ENCODE data around the gene TEX261.

TEX261 gene

DNA sequence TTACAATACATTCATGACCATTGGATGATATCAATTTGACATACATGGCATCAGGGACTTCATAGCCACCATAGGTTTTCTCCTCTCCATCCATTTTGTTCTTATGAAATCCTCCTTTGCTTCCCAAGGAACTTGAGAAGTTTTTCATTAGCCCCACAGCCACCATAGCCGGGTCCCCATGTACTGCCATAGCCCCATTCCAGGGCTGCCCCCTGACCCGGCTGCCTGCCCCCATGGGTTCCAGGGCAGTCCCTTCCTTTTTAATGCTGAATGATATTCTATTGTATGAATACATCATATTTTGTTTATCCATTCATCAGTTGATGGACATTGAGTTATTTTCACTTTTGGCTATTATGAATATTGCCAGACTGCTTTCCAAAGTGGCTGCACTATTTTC, 38.5 kb downstream of the TEX261 start:
- Histone ChIP-seq H2AFZ (ENCODE audit: low read depth) (no peak overlapping the region), H3K79me2 (ENCODE audit: insufficient read depth, low read depth) (no peaks in the 10 kb centered on the region), H3K4me2 (no peak overlapping the region), H3K4me1 (ENCODE audit: low read depth, poor library complexity, severe bottlenecking) (no peaks in the 10 kb centered on the region), H3K36me3 (ENCODE audit: insufficient read depth) (no peaks in the 10 kb centered on the region), H3K27me3 (ENCODE audit: insufficient read depth, low read depth) (no peaks in the 10 kb centered on the region), H3K27ac (no peak overlapping the region), H3K4me3 (IDR thresholded peaks at IDR 0.05; ENCODE audit: insufficient read depth, low read depth, low read length) (no peak overlapping the region), H3K9ac (no peak overlapping the region), H4K20me1 (ENCODE audit: insufficient read depth) (no peaks in the 10 kb centered on the region)
- TF ChIP-seq CTCF (conservative IDR thresholded peaks at IDR 0.05; ENCODE audit: low read depth, low read length): no peak

DNA sequence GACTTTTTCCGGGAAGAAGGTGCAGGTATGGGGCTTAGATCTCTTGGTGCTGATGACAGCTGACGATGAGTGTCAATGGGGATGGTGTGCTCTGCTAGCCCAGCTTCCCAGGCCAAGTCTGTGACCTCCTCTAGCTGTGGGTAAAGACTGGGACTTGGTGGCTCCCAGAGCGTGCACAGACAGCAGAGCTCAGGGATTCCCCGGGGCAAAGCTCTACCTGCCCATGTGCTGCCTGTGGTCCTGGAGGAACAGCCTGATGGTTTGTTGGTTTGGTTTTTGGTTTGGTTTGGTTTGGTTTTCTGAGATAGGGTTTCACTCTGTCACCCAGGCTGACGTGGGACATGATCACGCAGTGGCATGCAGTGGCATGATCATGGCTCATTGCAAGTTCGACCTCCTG, 39.8 kb downstream of the TEX261 start:
- Histone ChIP-seq H3K79me2 (ENCODE audit: insufficient read depth, low read depth) (no peaks in the 10 kb centered on the region), H3K4me2 (no peak overlapping the region)

GRCh38 chr2:70949086-70949485, 45.6 kb downstream of the TEX261 start:
- no peak for TF ChIP-seq CTCF (conservative IDR thresholded peaks at IDR 0.05; ENCODE audit: low read depth, low read length)
- no peaks in the 10 kb centered on the region for H3K27me3 ChIP-seq (ENCODE audit: insufficient read depth, low read depth)
- H2AFZ ChIP-seq (ENCODE audit: low read depth): peak overlapping the region; percentile 90

More for the DNA sequence above, 39.8 kb downstream of the TEX261 start:
- Histone ChIP-seq H3K4me3 (IDR thresholded peaks at IDR 0.05; ENCODE audit: insufficient read depth, low read depth, low read length) (no peak overlapping the region), H3K27ac (no peak overlapping the region), H3K4me1 (ENCODE audit: low read depth, poor library complexity, severe bottlenecking) (no peaks in the 10 kb centered on the region), H3K36me3 (ENCODE audit: insufficient read depth) (no peaks in the 10 kb centered on the region), H3K9ac (no peak overlapping the region), H2AFZ (ENCODE audit: low read depth) (no peak overlapping the region), H4K20me1 (ENCODE audit: insufficient read depth) (no peaks in the 10 kb centered on the region), H3K27me3 (ENCODE audit: insufficient read depth, low read depth) (no peaks in the 10 kb centered on the region)
- no peak for TF ChIP-seq CTCF (conservative IDR thresholded peaks at IDR 0.05; ENCODE audit: low read depth, low read length)

GRCh38 chr2:70948337-70949003, 46.2 kb downstream of the TEX261 start:
- Histone ChIP-seq H3K4me3 (IDR thresholded peaks at IDR 0.05; ENCODE audit: insufficient read depth, low read depth, low read length) (peak overlapping the region; percentile 92), H3K36me3 (ENCODE audit: insufficient read depth) (no peaks in the 10 kb centered on the region), H3K4me2 (peak overlapping the region; percentile 71), H3K79me2 (ENCODE audit: insufficient read depth, low read depth) (no peaks in the 10 kb centered on the region), H3K9ac (peak overlapping the region; percentile 40; the same call in 1 of the 2 replicates), H3K4me1 (ENCODE audit: low read depth, poor library complexity, severe bottlenecking) (peaks cover 18% of the 10 kb centered on the region), H2AFZ (ENCODE audit: low read depth) (peak overlapping the region; percentile 90), H4K20me1 (ENCODE audit: insufficient read depth) (no peaks in the 10 kb centered on the region), H3K27me3 (ENCODE audit: insufficient read depth, low read depth) (no peaks in the 10 kb centered on the region), H3K27ac (no peak overlapping the region)
- TF ChIP-seq CTCF (conservative IDR thresholded peaks at IDR 0.05; ENCODE audit: low read depth, low read length): peak; percentile 95

More at GRCh38 chr2:70949086-70949485, 45.6 kb downstream of the TEX261 start:
- Histone ChIP-seq H3K4me3 (IDR thresholded peaks at IDR 0.05; ENCODE audit: insufficient read depth, low read depth, low read length) (no peak overlapping the region), H4K20me1 (ENCODE audit: insufficient read depth) (no peaks in the 10 kb centered on the region), H3K4me2 (peak overlapping the region; percentile 71; the same call in 1 of the 2 replicates), H3K4me1 (ENCODE audit: low read depth, poor library complexity, severe bottlenecking) (peaks cover 18% of the 10 kb centered on the region), H3K79me2 (ENCODE audit: insufficient read depth, low read depth) (no peaks in the 10 kb centered on the region), H3K27ac (no peak overlapping the region), H3K36me3 (ENCODE audit: insufficient read depth) (no peaks in the 10 kb centered on the region), H3K9ac (no peak overlapping the region)
